Neural progenitor cell (in vitro differentiated cells): Measurements from ENCODE around the gene ZNF556. TPM values are rescaled to one million over a fixed set of nuclear protein-coding genes. Genes with fewer than 3 reads are reported as not detected.
A peak's percentile ranks its signal among the peaks of the same experiment; 100 is the strongest.

Source experiments
- DNase-seq: peaks from one replicate; pipeline ENCODE4 v3.0.0-alpha.2; 2016; ENCODE audit warnings: low spot score
- H2AFZ ChIP-seq: fragments of 200-600 bp; sonication (generic); replicated peaks from 2 replicates; pipeline ENCODE4 v1.6.1; 2016; ENCODE audit warnings: antibody characterized with exemption
- H3F3A ChIP-seq: fragments of 200-600 bp; sonication (generic); 2 replicates; pipeline ENCODE4 v1.6.1; 2016; ENCODE audit warnings: antibody characterized with exemption, low read depth
- H3K27ac ChIP-seq: fragments of 200-600 bp; sonication (generic); 2 replicates; pipeline ENCODE4 v1.5.1; 2016; ENCODE audit warnings: mild to moderate bottlenecking
- H3K27me3 ChIP-seq: fragments of 200-600 bp; sonication (generic); 2 replicates; pipeline ENCODE4 v1.6.1; 2016; ENCODE audit warnings: mild to moderate bottlenecking, moderate library complexity
- H3K36me3 ChIP-seq: fragments of 200-600 bp; sonication (generic); 2 replicates; pipeline ENCODE4 v1.5.1; 2016
- H3K4me1 ChIP-seq: fragments of 200-600 bp; sonication (generic); 2 replicates; pipeline ENCODE4 v1.6.1; 2016; ENCODE audit warnings: mixed run types
- H3K4me2 ChIP-seq: fragments of 200-600 bp; sonication (generic); 2 replicates; pipeline ENCODE4 v1.6.1; 2016
- H3K4me3 ChIP-seq: fragments of 200-600 bp; sonication (generic); 2 replicates; pipeline ENCODE4 v1.5.1; 2016
- H3K79me2 ChIP-seq: fragments of 200-600 bp; sonication (generic); 2 replicates; pipeline ENCODE4 v1.6.1; 2016; ENCODE audit warnings: low read depth
- H3K9ac ChIP-seq: fragments of 200-600 bp; sonication (generic); 2 replicates; pipeline ENCODE4 v1.6.1; 2016
- H3K9me3 ChIP-seq: fragments of 200-600 bp; sonication (generic); 2 replicates; pipeline ENCODE4 v1.5.1; 2016; ENCODE audit warnings: low read depth
- H4K20me1 ChIP-seq: fragments of 200-600 bp; sonication (generic); 2 replicates; pipeline ENCODE4 v1.6.1; 2016; ENCODE audit warnings: low read depth
- H3K27ac Mint-ChIP-seq: 3 replicates; pipeline ENCODE4 v1.8.0; 2021; ENCODE audit warnings: mixed read lengths
- H3K27me3 Mint-ChIP-seq: 2 replicates; pipeline ENCODE4 v1.8.0; 2022; ENCODE audit warnings: low read depth, mild to moderate bottlenecking, inconsistent platforms, moderate library complexity, mixed read lengths; ENCODE audit not compliant: insufficient read depth
- H3K36me3 Mint-ChIP-seq: 3 replicates; pipeline ENCODE4 v1.8.0; 2021; ENCODE audit warnings: mixed read lengths
- H3K4me1 Mint-ChIP-seq: 3 replicates; pipeline ENCODE4 v1.8.0; 2021; ENCODE audit warnings: mixed read lengths
- H3K4me3 Mint-ChIP-seq: 3 replicates; pipeline ENCODE4 v1.8.0; 2021; ENCODE audit warnings: mild to moderate bottlenecking, moderate library complexity, mixed read lengths
- H3K9me3 Mint-ChIP-seq: 3 replicates; pipeline ENCODE4 v1.8.0; 2020; ENCODE audit warnings: mixed read lengths
- CTCF ChIP-seq: fragments of 200-600 bp; sonication (generic); IDR thresholded peaks from 2 replicates; pipeline ENCODE4 v1.5.1; 2017; ENCODE audit warnings: antibody characterized with exemption, mild to moderate bottlenecking
- EZH2 ChIP-seq: fragments of 200-600 bp; sonication (generic); IDR thresholded peaks from 2 replicates; pipeline ENCODE4 v1.6.1; 2017; ENCODE audit warnings: antibody characterized with exemption, mild to moderate bottlenecking, moderate library complexity
- EZH2phosphoT487 ChIP-seq: fragments of 200-600 bp; sonication (generic); IDR thresholded peaks from 2 replicates; pipeline ENCODE4 v1.6.1; 2017; ENCODE audit warnings: antibody characterized with exemption
- total RNA-seq: library from RNA; depleted of rRNA; stranded (reverse); fragments of >200 nt; gene quantifications from 2 replicates; pipeline ENCODE4 v1.2.3, GENCODE V29; 2015; ENCODE audit warnings: low replicate concordance

Gene ZNF556
- total RNA-seq, 1 donor from 2014 or later = not detected

- no peaks in the 10 kb centered on the region for H3K4me1 ChIP-seq
- no peak overlapping the region for H3K9ac ChIP-seq
- H3K4me3 ChIP-seq = no peak overlapping the region
- peaks cover 3% of the 10 kb centered on the region for H3K9me3 ChIP-seq
- Mint-ChIP-seq H3K36me3 (peaks cover 56% of the 10 kb centered on the region), H3K4me3 (no peak overlapping the region), H3K27ac (no peak overlapping the region), H3K9me3 (peaks cover 46% of the 10 kb centered on the region), H3K27me3 (peaks cover 2% of the 10 kb centered on the region), H3K4me1 (no peaks in the 10 kb centered on the region)
- H3K27ac ChIP-seq = no peak overlapping the region
- H3K79me2 ChIP-seq = no peaks in the 10 kb centered on the region
- H4K20me1 ChIP-seq = no peaks in the 10 kb centered on the region
- H3K36me3 ChIP-seq = no peaks in the 10 kb centered on the region
- no peak overlapping the region for H2AFZ ChIP-seq
- no peak overlapping the region for H3K4me2 ChIP-seq
- no peaks in the 10 kb centered on the region for H3F3A ChIP-seq
- no peak for TF ChIP-seq EZH2phosphoT487
- no peak for TF ChIP-seq CTCF
- no peak for DNase-seq
- H3K27me3 ChIP-seq = no peaks in the 10 kb centered on the region
Observed at GRCh38 chr19:2827022-2827421, 40.1 kb upstream of the ZNF556 start.

- H3K36me3 ChIP-seq = peaks cover 8% of the 10 kb centered on the region
Observed at GRCh38 chr19:2827840-2828489, 39.2 kb upstream of the ZNF556 start.

GRCh38 chr19:2834294-2834871 lies 32.8 kb upstream of the ZNF556 start:
- TF ChIP-seq EZH2phosphoT487 (no peak), CTCF (no peak), EZH2 (no peak)
- Mint-ChIP-seq H3K36me3 (peaks cover 60% of the 10 kb centered on the region), H3K27me3 (peaks cover 24% of the 10 kb centered on the region), H3K4me1 (no peaks in the 10 kb centered on the region), H3K9me3 (peaks cover 68% of the 10 kb centered on the region), H3K4me3 (peak overlapping the region; percentile 30), H3K27ac (no peak overlapping the region)
- DNase-seq = no peak
- H2AFZ ChIP-seq = no peak overlapping the region
- H3K4me3 ChIP-seq = peak overlapping the region; percentile 2
- no peaks in the 10 kb centered on the region for H3K79me2 ChIP-seq
- H3K4me2 ChIP-seq = no peak overlapping the region
- H3K27ac ChIP-seq = no peak overlapping the region
- peaks cover 17% of the 10 kb centered on the region for H3K36me3 ChIP-seq
- H3K9me3 ChIP-seq = peaks cover 32% of the 10 kb centered on the region
- H3F3A ChIP-seq = no peaks in the 10 kb centered on the region
- H3K4me1 ChIP-seq = no peaks in the 10 kb centered on the region
- no peaks in the 10 kb centered on the region for H3K27me3 ChIP-seq
- no peak overlapping the region for H3K9ac ChIP-seq
- no peaks in the 10 kb centered on the region for H4K20me1 ChIP-seq

More at GRCh38 chr19:2827840-2828489, 39.2 kb upstream of the ZNF556 start:
- no peaks in the 10 kb centered on the region for H4K20me1 ChIP-seq
- no peak for TF ChIP-seq EZH2
- no peak for TF ChIP-seq EZH2phosphoT487
- no peak for TF ChIP-seq CTCF
- no peaks in the 10 kb centered on the region for H3K79me2 ChIP-seq
- H2AFZ ChIP-seq = no peak overlapping the region
- no peak for DNase-seq
- no peak overlapping the region for H3K27ac ChIP-seq
- H3K4me1 ChIP-seq = no peaks in the 10 kb centered on the region
- H3K27me3 ChIP-seq = no peaks in the 10 kb centered on the region
- no peak overlapping the region for H3K27ac Mint-ChIP-seq
- no peak overlapping the region for H3K4me3 ChIP-seq
- H3K9me3 Mint-ChIP-seq = peaks cover 56% of the 10 kb centered on the region
- no peak overlapping the region for H3K9ac ChIP-seq
- H3K36me3 Mint-ChIP-seq = peaks cover 64% of the 10 kb centered on the region
- no peaks in the 10 kb centered on the region for H3F3A ChIP-seq
- peaks cover 6% of the 10 kb centered on the region for H3K27me3 Mint-ChIP-seq
- peak overlapping the region; percentile 25 for H3K4me3 Mint-ChIP-seq
- no peaks in the 10 kb centered on the region for H3K4me1 Mint-ChIP-seq
- no peak overlapping the region for H3K4me2 ChIP-seq
- H3K9me3 ChIP-seq = peaks cover 10% of the 10 kb centered on the region
